Measurements from ENCODE around the gene NRL.

Gene NRL

GRCh38 chr14:24080888-24081738 lies 33.6 kb downstream of the NRL start:
- peak; percentile 81 for DNase-seq

- no peak for DNase-seq
Measured at GRCh38 chr14:24080142-24080530, 34.6 kb downstream of the NRL start.

DNA sequence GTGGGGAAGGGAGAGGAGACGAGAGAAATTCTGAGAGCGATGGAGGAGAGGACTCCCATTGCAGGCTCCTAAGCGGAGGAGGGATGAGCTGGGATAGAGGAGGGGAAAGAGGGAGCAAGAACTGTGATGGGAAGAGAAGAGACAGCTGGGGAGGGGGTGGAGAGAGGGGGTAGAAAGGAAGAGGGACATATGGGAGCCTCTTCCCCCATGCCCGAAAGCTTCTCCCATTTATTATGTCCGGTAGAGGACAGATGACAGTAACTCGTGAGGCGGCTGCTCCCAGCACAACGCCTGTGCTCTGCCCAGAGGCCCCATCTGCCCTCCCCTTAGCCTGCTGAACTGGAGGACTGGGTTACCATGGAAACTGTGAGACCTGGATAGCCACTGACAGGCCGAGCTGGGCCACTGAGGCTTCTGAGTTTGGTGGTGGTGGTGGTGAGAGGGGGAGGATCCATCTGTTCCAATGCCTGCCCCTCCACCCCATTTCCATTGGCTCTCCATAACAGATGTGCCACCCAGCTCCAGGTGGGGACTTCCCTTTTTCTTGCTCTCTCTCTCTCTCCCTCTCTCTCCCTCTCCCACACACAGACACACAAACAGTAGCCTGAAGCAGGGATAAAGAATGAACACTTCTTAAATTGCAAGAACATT lies 35.1 kb downstream of the NRL start:
- peak; percentile 60 for DNase-seq

DNA sequence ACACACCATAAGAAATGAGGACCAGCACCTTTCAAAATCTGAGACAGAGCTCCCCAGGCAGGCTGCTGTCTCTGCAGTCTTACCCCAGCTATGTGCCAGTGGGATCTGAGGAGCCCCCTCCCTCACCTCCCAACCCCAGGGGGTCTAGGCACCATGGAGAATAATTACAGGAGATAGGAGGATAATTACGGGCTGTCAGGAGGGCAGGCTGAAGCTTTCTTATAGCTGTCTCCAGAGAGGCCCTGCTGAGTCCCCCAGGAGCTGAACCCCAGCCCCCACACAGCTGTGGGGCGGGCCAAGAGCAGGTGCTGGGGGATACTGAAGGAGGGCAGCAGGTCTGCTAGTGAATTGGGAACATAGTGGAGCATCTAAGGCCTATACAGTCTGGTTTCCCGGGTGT lies 36.6 kb downstream of the NRL start:
- DNase-seq: peak; percentile 96

GRCh38 chr14:24077086-24077485 lies 37.7 kb downstream of the NRL start:
- DNase-seq: no peak

DNA sequence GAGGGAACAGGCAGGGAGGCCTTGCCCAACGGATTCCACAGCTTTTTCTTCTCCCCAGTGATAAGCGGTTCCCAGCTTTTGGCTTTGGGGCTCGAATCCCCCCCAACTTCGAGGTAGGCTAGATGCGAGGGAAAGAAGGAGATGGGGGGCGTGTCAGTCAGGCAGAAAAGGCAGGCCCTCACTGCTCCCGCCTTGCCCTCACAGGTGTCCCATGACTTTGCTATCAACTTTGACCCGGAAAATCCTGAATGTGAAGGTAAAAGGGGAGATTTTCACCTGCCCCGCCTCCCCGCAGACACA lies 38.5 kb downstream of the NRL start:
- DNase-seq: no peak

DNA sequence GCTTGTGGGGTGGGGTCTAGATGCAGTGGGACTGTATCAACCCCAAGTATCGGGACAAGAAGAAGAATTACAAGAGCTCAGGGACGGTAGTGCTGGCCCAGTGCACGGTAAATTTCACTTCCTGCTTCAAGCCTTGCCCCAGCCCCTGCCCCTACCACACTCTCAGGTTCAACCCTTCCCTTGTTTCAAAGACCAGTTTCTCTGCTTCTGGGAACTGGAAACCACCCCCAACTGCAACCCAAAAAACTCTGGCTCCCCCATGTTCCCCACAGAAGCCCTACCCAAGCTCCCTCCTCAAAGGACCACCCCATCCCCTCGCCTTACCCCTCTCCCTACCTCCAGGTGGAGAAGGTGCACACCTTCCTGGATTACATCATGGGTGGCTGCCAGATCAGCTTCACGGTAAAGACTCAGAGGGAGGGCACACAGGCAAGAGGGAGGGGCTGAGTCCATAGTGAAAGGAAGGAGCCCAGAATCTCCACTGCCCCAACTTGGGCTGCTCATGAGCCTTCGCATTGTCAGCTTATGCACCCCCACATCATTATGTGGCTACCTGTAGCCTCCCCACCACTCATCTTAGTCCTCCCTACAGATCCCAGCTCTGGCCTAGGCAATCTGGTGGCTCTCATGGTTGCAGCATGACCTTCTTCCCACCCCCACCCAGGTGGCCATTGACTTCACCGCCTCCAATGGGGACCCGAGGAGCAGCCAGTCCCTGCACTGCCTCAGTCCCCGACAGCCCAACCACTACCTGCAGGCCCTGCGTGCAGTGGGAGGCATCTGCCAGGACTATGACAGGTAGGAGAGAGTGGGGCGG lies 39.1 kb downstream of the NRL start:
- DNase-seq: no peak

- DNase-seq: peak; percentile 18
Measured at GRCh38 chr14:24074625-24075484, 39.9 kb downstream of the NRL start.

DNA sequence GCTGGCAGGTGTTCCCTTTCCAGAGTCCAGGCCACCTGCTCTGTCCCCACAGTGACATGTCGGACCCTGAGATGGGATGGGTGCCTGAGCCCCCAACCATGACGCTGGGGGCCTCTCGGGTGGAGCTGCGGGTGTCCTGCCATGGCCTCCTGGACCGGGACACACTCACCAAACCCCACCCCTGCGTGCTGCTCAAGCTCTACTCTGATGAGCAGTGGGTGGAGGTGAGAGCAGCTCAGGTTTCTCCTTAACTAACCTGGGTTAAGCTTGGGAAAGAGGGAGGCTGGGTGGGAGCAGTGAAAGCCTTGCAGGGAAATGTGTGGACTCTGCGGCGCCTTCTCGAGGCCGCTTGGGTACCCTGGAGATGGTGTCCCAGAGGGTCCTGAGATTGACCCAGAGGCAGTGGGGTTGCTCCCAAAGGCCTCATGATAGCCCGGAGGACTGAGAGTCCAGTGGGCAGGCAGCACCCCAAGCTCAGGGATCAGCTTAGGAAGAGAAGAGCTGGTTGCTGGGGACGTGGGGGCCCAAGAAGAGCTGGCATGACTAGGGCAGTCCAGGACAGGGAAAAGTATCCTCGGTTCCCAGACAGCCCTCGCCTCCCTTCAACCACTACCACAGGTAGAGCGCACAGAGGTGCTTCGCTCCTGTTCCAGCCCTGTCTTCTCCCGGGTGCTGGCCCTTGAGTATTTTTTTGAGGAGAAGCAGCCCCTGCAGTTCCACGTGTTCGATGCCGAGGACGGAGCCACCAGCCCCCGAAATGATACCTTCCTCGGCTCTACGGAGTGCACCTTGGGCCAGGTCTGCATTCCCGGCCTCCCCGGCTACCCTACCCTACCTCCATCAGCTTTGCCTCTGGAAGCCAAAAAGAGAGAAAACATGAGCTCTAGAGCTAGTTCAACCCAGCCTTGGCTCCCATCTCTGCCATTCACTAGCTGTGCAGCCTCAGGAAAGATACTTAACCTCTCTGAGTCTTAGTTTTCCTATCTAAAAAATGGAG lies 41.6 kb downstream of the NRL start:
- DNase-seq: no peak

DNA sequence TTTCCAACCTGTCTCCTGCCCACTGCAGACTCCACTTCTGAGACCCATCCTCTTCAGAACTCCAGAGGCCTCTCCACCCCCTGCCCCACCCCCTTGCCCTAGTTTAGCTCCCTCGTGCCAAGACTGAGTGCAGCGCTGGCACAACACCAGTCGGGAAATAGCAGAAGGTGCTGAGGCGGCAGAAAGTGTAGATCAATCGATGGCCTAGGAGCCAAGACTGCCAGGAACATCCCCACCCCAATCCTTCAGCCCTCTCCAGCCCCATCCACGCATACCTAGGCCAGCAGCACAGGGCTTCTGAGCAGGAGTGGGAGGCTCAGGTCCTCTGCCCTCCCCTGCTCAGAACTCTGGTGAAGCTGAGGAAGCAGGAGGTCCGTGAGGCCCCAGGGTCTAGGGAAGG lies 42.3 kb downstream of the NRL start:
- no peak for DNase-seq

- DNase-seq: no peak
Measured at GRCh38 chr14:24071836-24072430, 42.8 kb downstream of the NRL start.

DNA sequence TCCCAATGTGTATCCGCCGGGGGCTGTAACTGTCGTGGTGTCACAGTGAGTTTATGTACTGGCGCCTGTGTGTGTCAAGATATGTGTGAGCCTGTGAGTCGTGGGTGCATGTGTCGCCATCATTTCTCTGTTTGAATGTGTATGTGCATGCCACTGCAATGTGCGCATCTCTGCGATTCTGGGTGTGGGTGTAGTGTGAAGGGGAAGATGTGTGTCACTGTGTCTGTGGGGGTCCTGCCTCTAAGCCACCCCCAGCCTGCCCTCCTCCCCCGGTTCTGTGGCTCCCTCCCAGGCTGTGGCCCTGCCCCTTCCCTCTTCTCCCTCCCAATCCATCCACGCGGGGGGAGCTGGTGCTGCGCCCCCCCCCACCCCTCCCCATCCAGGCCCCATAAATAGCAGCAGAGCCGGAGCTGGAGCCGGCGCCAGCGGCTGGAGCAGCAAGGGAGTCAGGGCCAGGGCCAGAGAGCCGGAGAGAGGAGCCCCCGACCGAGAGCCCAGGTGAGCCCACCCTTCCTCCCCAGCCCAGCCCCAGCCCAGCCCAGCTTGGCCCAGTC lies 43.5 kb downstream of the NRL start, which contains the start of gene CPNE6:
TSS of gene CPNE6 (plus strand) at position 419 of the 554 bp plus-strand sequence. CDS start 1,375 bp downstream, outside the sequence.
- DNase-seq: no peak

DNA sequence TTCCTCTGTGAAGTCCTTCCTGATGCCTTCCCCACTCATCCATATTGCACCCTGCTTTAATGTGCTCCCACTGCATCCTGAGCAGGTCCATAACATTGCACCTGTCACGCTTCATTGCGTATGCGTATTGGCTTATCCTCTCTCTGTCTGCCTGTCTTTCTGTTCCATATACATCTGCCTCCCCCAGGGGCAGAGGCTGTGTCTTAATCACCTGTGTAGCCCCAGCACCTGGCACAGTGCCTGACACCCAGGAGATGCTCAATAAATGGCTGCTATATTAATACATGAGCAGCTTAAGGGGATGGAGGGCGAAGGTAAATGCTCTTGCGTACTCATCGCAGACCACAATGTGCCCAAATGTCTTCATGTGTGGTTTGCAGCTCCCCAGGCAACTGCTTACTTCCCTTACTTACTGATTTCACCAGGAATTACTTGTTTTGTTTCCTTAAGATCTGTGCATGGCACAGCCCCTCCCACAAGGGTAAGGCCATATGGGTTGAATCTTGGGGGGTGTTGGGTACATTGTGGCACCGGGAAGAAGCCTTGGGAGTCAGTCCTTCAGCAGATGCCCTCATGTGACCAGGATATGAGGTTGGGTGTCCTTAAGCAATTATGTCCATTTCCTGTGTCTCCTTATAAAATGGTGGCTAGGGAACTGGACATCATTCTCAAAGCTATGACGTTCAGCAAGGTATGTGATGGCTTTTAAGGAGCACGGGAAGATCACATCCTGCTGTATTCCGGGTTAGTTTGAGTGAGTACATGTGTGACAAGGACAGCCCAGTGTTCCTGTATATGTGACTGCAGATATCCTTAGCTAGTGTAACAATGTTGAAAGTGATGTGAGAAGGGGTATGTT lies 44.2 kb downstream of the NRL start:
- DNase-seq: peak; percentile 73

GRCh38 chr14:24069411-24069735 lies 45.4 kb downstream of the NRL start:
- DNase-seq: no peak

DNA sequence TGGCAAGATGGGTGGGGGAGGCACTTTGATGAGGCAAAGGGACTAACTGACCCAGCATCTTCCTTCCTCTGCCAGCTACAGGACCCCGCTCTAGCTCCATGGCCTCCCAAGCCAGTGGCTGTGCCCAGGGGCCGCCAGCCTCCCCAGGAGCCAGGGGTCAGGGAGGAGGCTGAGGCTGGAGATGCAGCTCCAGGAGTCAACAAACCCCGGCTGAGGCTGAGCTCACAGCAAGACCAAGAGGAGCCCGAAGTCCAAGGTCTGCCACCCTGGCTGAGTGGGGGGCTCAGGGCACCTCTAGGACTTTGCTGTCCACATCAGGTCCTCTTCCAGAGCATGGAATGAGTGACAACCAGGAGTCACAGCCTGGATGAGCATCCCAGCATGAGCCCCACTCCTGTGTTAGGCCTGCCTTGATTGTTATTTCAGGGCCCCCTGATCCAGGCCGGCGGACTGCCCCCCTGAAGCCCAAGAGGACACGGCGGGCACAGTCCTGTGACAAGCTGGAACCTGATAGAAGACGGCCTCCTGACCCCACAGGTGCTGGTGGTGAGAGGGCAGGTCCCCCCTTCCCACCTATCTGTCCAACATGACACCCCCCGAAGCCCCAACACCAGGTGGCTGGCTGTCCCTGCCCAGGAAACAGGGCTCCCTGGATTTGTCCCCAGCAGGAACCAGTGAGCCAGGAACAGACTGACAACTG lies 45.9 kb downstream of the NRL start:
- no peak for DNase-seq

DNA sequence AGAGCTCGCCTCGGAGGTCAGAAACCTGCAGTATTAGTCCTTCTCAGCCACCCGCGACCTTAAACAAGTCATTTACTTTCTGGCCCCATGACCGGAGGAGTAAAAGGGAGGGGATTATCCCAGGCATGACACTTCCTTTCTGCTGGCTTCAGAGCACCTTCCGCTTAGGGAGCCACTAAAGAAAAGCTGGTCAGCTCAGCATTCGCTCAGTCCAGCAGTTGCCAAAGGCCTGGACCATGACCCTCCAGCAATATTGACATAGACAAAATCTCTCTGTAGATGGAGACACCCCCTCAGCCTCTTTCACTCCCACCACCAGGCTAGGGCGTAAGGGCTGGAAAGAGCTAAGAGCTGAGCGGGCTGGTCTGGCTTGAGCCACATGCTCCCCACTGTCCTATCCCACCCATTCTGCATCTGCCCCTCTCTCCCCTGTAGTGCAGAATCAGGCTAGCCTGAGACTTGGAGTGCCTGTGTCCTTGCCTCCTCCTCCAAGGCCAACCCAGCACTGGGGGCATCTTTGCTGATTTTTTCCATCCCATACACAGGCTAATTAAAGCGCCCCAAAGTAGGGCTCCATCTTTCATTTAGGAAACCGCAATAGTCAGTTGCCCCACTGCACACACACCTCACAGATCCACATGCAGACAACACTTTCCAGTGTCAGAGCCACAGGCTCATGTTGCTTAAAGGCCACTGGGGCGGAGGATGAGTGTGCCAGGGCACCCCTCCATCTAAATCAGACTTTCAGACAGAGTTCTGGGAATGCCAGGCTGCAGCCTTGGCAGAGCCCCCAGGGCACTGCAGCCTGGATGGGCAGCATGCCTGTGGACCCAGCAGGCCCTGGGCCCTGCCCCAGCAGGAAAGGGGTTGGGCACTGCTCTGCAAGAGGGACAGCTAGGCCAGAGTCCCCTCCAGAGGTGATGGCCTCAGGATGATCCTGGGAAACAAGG lies 47.3 kb downstream of the NRL start:
- no peak for DNase-seq

GRCh38 chr14:24066496-24067132 lies 48.1 kb downstream of the NRL start:
- no peak for DNase-seq

Data from NCI-H146 (cell line).